SK-N-SH treated with all-trans-retinoic acid at 6 μM for 48 hours (cell line): Measurements from ENCODE around the gene HHATL.

Experiments used
- ARNTL ChIP-seq: fragments of 450-650 bp; formaldehyde crosslinking; IDR thresholded peaks from 2 replicates; pipeline ENCODE4 v1.5.0; 2020; ENCODE audit warnings: low read depth, mild to moderate bottlenecking, moderate library complexity, borderline replicate concordance
- CSDC2 ChIP-seq: fragments of 250-450 bp; sonication (Bioruptor Pico); IDR thresholded peaks from 2 replicates; pipeline ENCODE4 v1.5.0; 2020; ENCODE audit warnings: mild to moderate bottlenecking, moderate library complexity
- ZNF70 ChIP-seq: fragments of 450-650 bp; formaldehyde crosslinking; IDR thresholded peaks from 2 replicates; pipeline ENCODE4 v1.5.0; 2020; ENCODE audit warnings: mild to moderate bottlenecking, moderate library complexity
- TF ChIP-seq, protein P1 (sequence below): fragments of 250-450 bp; sonication (Bioruptor Pico); IDR thresholded peaks from 2 replicates; pipeline ENCODE4 v1.5.1; 2021; ENCODE audit warnings: mild to moderate bottlenecking, moderate library complexity

DNA sequence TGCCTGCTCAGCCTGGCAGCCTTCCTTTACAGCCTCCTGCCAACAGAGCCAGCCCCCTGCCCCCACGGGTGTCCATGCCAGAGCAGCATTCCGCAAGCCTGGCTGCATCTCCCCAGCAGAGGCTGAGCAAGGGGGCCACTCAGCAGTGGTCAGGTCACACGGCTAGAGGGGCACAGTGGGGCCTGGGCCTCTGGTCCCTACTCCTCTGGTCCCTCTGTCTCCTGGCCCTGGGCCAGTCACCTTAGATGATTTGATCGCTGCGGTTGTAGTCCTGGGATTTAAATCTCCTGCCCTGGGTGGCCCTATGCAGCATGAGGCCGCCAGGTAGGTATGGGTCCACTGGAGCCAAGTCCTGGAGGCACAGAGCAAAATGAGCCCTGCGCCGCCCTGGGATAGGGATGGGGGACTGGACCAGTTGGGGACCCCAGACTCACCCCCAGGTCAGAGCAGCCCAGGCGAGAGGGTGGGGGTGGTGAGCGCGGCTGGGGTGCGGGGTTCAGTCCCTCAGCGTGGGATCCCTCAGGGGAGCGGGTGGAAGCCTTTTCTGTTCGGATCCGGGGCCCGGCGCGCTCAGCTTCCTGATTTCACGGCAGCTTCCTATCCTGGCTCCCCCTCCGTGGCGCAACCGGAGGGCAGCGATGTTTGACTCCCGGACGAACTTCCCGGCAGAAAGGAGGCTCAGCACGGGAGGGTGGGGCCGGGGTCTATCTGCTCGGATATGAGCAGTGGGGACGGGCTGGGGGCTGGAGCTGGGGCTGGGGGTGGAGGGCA, 48.9 kb downstream of the HHATL start, which contains the start of gene ZBTB47:
- TF ChIP-seq CSDC2, result no peak
- TF ChIP-seq, protein P1, sequence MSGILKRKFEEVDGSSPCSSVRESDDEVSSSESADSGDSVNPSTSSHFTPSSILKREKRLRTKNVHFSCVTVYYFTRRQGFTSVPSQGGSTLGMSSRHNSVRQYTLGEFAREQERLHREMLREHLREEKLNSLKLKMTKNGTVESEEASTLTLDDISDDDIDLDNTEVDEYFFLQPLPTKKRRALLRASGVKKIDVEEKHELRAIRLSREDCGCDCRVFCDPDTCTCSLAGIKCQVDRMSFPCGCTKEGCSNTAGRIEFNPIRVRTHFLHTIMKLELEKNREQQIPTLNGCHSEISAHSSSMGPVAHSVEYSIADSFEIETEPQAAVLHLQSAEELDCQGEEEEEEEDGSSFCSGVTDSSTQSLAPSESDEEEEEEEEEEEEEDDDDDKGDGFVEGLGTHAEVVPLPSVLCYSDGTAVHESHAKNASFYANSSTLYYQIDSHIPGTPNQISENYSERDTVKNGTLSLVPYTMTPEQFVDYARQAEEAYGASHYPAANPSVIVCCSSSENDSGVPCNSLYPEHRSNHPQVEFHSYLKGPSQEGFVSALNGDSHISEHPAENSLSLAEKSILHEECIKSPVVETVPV (CRISPR knock-in tag), result no peak
- no peak for TF ChIP-seq ZNF70 (CRISPR knock-in tag)
- TF ChIP-seq ARNTL (CRISPR knock-in tag), result no peak
